Measurements from ENCODE around the gene FAM117A. TPM values are rescaled to one million over a fixed set of nuclear protein-coding genes. Genes with fewer than 3 reads are reported as not detected.

FAM117A gene
- polyA plus RNA-seq, 1 donor = 10.9 TPM

Other genes starting within 250 kb of the FAM117A start
- 0.52 TPM for gene NXPH3, start 188.3 kb downstream of the FAM117A start, polyA plus RNA-seq
- gene SPOP, start 86.0 kb downstream of the FAM117A start, polyA plus RNA-seq = 54.3 TPM
- 61.2 TPM for gene SLC35B1, start 56.2 kb downstream of the FAM117A start, polyA plus RNA-seq
- gene KAT7, start 24.6 kb upstream of the FAM117A start, polyA plus RNA-seq = 31.6 TPM
- 0.39 TPM for gene TAC4, start 83.9 kb upstream of the FAM117A start, polyA plus RNA-seq
- 3.9 TPM for gene DLX4, start 205.1 kb upstream of the FAM117A start, polyA plus RNA-seq
- 0.66 TPM for gene DLX3, start 231.1 kb upstream of the FAM117A start, polyA plus RNA-seq

Data from large intestine (tissue), 1 donor.